GM12891 (cell line): ENCODE results near the gene AVL9. TPM values are rescaled to one million over a fixed set of nuclear protein-coding genes. Genes with fewer than 3 reads are reported as not detected.
A peak's percentile ranks its signal among the peaks of the same experiment; 100 is the strongest.
"Not testable (repeated sequence)": the region's sequence is repeated elsewhere in the genome, so short reads cannot be mapped to it uniquely, and the experiment has no call there.

Source experiments
- DNase-seq: peaks from one replicate; pipeline ENCODE4 v3.0.0; 2011; ENCODE audit warnings: low spot score; ENCODE audit not compliant: insufficient read length
- FAIRE-seq: peaks from 2 replicates; lab custom pipeline; 2011; peaks lifted over from hg19 to GRCh38; lab: Jason Lieb, UNC
- PAX5 ChIP-seq: IDR thresholded peaks from 2 replicates; pipeline ENCODE4 v1.6.1; 2011; ENCODE audit warnings: low read length, moderate library complexity, mild to moderate bottlenecking; ENCODE audit not compliant: insufficient read depth, severe bottlenecking
- POLR2A ChIP-seq: IDR thresholded peaks from 2 replicates; pipeline ENCODE4 v1.6.1; 2011; ENCODE audit warnings: low read depth, low read length, control low read depth
- POLR2AphosphoS5 ChIP-seq: IDR thresholded peaks from 2 replicates; pipeline ENCODE4 v1.6.1; 2011; ENCODE audit warnings: low read depth, low read length, control low read depth
- POU2F2 ChIP-seq: IDR thresholded peaks from 2 replicates; pipeline ENCODE4 v1.6.1; 2011; ENCODE audit warnings: low read depth, mild to moderate bottlenecking, control low read depth, low read length, moderate library complexity
- SPI1 ChIP-seq: IDR thresholded peaks from 2 replicates; pipeline ENCODE4 v1.6.1; 2011; ENCODE audit warnings: low read depth, low read length, control low read depth
- TAF1 ChIP-seq: IDR thresholded peaks from 2 replicates; pipeline ENCODE4 v1.6.1; 2011; ENCODE audit warnings: low read depth, low read length, control low read depth
- polyA plus RNA-seq: library from polyadenylated mRNA; unstranded; fragments of >200 nt; gene quantifications from one replicate; pipeline ENCODE4 v1.2.1, GENCODE V29; 2012; ENCODE audit warnings: low read depth, missing spikeins, inconsistent platforms; ENCODE audit not compliant: missing spikeins

Gene AVL9
- polyA plus RNA-seq: 14.7 TPM

GRCh38 chr7:32495298-32496051 lies at the start of gene AVL9:
Gene AVL9 (plus strand): TSS chr7:32495489. CDS start chr7:32495710, 221 bp downstream.
- DNase-seq (peak; percentile 86), FAIRE-seq (peak; percentile 96)
- TF ChIP-seq TAF1 (no peak; the same call in none of the 2 replicates), POU2F2 (peak; percentile 68), SPI1 (no peak), POLR2A (peak; percentile 93), POLR2AphosphoS5 (peak; percentile 96), PAX5 (no peak)

DNA sequence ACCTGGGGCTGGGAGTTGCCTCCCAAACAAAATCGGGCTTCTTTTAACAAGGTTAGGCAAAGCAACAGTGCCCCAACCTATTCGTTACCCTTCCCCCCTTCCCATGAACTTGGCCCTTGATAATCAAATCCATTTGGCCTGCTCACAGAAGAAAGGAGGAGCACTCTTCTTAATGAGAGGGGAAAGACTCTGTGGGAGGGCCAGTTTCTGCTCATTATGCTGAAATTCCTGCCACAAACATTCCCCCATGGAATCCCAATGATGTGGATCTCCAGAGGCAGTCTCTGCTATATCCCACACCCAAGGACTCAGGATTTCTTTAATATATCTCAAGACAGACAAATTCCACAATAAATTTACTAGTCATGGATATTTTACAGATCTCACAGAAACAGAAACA lies 48.1 kb upstream of the AVL9 start:
- FAIRE-seq: no peak
- no peak for DNase-seq
- TF ChIP-seq SPI1: no peak
- TF ChIP-seq POLR2A: no peak
- TF ChIP-seq POLR2AphosphoS5: no peak

GRCh38 chr7:32453341-32454011 lies 41.8 kb upstream of the AVL9 start:
- FAIRE-seq (no peak), DNase-seq (no peak)
- TF ChIP-seq POLR2A: no peak
- TF ChIP-seq POU2F2: no peak
- TF ChIP-seq SPI1: no peak
- TF ChIP-seq TAF1: no peak
- TF ChIP-seq PAX5: no peak
- TF ChIP-seq POLR2AphosphoS5: no peak

DNA sequence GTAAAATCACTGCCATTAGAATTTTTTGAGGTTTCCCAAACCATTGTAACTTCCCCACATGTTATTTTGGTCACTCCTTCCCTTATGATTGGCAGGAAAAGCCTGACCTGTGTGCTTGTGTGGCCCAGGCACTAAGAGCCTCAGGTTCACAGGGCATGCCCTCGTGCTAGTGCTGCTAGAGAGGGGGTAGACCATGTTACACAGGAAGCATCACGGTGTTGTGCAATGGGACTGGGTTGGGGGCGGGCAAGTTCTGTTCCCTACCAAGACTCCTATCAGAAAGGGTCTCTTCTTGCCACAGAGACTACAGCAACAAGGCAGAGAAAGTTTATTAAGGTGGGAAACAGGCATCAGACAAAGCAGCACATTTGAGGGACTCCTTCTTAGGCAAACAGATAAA lies 37.3 kb upstream of the AVL9 start:
- FAIRE-seq: no peak
- TF ChIP-seq TAF1 (no peak), POU2F2 (no peak), POLR2AphosphoS5 (no peak), POLR2A (no peak), PAX5 (no peak), SPI1 (no peak)
- DNase-seq: no peak

- FAIRE-seq (no peak), DNase-seq (no peak)
Measured at GRCh38 chr7:32459788-32460187, 35.5 kb upstream of the AVL9 start.

GRCh38 chr7:32461484-32461883 lies 33.8 kb upstream of the AVL9 start:
- DNase-seq (no peak), FAIRE-seq (no peak)
- TF ChIP-seq POLR2AphosphoS5: no peak

More at GRCh38 chr7:32459788-32460187, 35.5 kb upstream of the AVL9 start:
- TF ChIP-seq POLR2A (no peak), SPI1 (no peak), POLR2AphosphoS5 (no peak), TAF1 (no peak), POU2F2 (no peak), PAX5 (no peak)

- DNase-seq (no peak), FAIRE-seq (no peak)
- no peak for TF ChIP-seq SPI1
- TF ChIP-seq PAX5: no peak
- TF ChIP-seq POLR2A: no peak
- no peak for TF ChIP-seq POU2F2
- TF ChIP-seq POLR2AphosphoS5: no peak
- no peak for TF ChIP-seq TAF1
Measured at GRCh38 chr7:32462451-32462850, 32.8 kb upstream of the AVL9 start.

GRCh38 chr7:32462977-32463376 lies 32.3 kb upstream of the AVL9 start:
- no peak for DNase-seq
- no peak for FAIRE-seq

GRCh38 chr7:32464641-32465416 lies 30.5 kb upstream of the AVL9 start:
- FAIRE-seq, DNase-seq: not testable (repeated sequence)

More at GRCh38 chr7:32462977-32463376, 32.3 kb upstream of the AVL9 start:
- TF ChIP-seq POLR2A (no peak), POU2F2 (no peak), SPI1 (no peak), PAX5 (no peak), TAF1 (no peak), POLR2AphosphoS5 (no peak)

DNA sequence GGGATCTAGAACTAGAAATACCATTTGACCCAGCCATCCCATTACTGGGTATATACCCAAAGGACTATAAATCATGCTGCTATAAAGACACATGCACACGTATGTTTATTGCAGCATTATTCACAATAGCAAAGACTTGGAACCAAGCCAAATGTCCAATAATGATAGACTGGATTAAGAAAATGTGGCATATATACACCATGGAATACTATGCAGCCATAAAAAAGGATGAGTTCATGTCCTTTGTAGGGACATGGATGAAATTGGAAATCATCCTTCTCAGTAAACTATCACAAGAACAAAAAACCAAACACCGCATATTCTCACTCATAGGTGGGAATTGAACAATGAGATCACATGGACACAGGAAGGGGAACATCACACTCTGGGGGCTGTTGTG lies 25.3 kb upstream of the AVL9 start:
- not testable (repeated sequence) for DNase-seq, FAIRE-seq
